ENCODE data around the gene GLRX. TPM values are rescaled to one million over a fixed set of nuclear protein-coding genes. Genes with fewer than 3 reads are reported as not detected.

GLRX gene
- total RNA-seq, 1 experiment from 2014 or later, result 8.3 TPM

DNA sequence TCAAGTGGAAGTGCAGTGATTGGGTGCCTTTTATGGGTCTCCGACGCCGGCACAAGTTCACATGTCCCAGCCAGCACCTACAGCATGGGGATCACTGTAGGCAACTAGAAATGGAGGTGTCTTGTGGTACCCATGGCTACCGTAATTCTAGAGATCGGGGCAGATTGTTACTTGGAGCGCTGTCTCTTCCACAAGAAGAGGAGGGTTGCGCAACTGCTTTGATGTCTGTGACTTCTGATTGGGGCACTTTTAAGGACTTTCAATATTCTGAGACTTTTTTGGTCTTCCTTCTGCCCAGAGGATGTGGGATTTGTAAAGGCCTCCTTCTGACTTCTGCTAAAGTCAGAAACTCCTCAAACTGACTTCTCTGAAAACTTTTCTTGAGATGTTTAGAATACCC, 41.9 kb downstream of the GLRX start:
- no peak for DNase-seq (ENCODE audit: low read depth)

DNA sequence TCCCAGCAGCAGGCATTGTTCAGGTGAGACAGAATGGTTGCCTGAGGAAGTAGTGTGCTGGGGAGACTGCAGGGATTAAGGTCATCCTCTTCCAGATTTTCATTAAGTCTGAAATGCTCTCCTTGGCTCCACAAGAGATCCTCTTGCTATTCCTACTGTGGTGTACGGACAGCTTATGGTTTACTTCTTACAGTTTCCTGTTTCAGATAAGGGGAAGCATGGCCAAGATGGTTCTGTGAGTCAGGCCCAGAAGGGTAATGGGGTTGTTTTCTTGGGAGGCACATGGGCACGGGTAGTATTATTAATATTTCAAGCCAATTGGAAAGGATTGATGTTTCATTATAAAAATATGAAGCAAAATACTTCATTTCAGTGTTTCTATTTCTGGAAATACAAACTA, 42.9 kb downstream of the GLRX start:
- peak; percentile 19 for DNase-seq (ENCODE audit: low read depth)

DNA sequence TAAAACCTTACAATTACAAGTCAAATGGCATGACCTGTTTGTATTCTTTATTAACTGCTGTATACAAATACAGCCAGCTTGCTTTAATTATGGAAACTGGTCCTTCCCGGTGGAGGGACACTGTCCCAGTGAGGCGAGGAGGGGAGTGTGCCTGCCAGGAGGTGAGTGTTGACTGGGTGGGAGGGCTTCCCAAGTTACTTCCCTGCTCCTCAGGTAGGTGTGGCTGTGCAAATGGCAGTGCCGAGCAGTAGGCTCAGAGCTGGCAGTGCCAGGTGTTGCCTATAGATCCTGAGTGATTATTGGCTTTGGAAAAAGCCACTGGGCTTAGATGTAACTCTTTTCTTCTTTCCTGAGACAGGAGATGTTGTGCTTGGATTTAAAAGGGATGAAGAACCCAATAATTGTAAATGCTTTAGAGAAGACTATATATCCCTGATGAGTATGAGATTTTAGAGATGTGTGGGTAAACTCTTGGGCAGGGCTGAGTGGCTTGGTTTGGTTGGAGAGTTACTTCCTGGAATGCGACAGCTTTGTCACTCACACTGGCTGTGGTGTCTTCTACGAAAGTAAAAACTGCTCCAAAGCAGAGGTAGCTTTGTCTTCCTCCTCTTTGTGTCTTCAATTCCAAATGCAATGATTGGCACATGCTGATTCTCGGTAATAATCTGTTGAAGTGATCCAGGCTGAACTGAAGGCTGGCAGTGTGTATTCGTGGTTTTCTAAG, 43.7 kb downstream of the GLRX start:
- no peak for DNase-seq (ENCODE audit: low read depth)

DNA sequence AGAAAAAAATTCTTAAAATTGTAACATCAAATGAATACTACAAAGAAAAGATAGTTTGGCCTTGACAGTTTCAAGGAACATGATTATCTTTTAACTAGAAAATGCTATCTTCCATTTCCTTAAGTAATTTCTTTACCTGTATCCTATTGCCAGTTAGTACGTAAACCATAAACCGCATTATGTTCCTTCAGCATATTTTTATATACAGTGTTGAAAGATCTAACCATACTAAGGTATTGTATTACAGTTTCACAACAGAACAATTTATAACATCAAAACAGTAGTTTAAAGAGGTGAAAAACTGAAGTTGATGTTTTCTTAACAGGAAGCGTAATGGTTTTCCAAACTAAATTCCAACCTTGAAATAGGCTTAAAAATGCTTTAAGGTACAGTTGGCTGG, 45.1 kb downstream of the GLRX start:
- no peak for DNase-seq (ENCODE audit: low read depth)

DNA sequence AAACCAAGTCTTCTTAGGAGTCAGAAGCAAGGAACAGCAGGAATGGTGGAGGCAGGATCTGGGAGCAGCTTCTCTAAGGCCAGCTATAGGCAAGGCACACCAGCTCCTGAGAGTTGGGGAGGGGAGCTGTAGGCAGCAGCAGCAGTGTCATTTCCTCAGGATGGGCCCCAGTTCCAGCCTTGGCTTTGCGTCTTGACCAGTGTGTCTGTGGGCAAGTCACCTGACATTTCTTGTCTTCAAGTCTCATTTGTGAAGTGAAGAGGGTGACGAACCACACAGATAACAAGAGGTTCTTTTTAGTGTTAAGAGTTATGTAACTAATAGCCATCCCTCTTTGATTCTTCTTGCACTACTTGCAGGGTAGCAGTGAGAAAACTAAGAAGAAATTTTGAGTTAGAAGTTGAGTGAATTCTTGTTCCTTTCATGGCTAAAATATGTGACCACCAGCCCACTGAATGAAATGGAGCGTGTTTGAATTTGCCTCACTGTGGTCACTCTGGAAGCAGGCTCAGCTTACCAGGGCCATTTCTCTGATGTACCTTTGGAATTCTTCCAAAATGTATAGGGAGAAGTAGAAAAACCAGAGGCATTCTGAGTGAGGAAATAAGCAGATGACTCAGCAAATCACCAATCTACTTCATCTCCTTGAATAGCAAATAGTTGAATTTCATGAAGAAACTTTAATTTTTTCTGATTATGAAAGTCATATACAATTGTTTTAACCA, 49.0 kb downstream of the GLRX start:
- DNase-seq (ENCODE audit: low read depth), result peak; percentile 75

DNA sequence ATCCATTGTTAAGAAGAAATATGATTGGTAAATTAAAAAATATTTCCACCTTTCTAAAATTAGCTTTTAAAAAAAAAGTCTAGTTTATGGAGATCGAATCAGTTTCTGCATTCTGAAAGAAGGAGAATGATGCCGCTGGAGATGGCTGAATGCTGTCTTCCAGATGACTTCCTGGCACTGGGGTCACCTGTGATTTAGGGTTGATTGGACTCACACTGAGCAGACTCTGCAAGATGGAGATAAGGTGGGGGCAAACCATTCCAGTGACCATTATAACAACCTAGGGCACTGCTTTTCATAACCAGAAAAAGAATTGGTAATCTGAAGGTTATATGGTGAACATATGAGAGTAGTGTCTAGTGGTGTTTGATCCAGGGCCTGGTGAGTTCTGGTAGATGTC, 50.6 kb downstream of the GLRX start:
- no peak for DNase-seq (ENCODE audit: low read depth)

DNA sequence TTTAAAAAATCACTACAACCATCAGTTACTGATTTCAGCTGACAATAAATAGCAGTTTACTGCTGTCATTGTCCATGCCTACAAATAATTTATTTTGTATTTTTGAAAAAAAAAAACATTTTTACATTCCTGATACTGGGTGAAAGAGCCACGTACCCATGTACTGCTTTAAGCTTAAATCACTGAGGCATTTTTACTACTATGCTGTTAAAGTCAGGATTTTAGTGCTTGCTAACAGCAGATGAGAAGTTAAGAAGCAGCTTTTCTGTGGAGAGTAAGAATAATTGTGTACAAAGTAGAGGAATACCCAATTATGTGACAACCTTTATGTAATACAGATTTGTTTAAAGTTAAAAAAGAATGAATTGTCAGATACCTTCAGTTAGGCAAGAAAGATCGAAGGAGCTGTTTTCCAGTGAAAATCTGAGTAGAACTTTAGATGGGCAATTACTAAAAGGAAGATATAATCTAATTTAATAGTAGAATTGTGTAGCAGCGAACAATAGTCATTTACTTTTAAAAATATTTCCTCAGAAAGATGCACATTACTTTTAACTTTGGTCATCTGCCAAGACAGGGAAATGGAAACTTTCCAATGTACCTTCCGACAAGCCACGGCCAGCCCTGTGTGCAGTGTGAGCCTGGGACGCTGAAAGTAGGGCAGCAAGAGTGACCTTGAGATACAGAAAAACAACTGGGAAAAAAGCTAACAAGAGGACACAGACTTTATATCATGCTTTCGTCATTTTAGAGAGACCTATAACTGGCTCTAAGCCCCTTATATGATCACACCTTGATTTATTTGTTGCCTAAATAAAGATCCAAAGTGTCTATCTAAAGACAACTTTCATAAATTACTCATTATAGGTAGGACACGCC, 51.5 kb downstream of the GLRX start:
- DNase-seq (ENCODE audit: low read depth), result no peak

DNA sequence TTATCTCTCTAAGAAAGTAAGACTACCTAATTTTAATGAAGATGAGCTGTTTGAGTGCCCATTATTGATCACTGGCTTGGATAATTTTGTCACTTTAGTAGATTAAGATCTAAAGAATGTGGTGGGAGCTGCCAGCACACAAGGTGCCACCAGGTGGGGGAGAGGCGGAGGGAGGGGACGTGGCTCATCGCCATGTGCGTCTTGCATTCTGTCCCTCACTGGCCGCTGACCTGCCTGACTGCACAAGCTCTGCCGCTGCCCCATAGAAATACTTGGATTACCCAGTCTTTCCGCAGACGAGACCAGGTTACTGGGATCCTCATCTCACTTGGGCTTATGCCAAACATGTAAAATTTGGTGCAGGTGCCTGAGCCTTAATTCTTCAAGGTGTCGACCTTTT, 53.8 kb downstream of the GLRX start:
- no peak for DNase-seq (ENCODE audit: low read depth)

DNA sequence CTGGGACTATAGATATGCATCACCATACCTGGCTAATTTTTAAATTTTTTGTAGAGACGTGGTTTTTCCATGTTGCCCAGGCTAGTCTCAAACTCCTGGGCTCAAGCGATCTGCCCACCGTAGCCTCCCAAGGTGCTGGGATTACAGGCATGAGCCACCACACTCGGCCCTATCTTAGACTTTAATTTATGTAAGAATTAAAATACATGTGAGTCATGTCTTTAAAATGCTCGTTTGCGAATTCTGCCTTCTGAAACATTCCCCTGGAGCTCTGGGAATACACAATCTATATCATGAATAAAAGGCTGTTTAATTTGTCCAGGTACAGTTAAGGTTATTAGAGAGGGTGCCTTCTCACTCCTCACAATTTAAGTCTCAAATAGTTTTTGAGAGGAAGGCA, 58.6 kb downstream of the GLRX start:
- DNase-seq (ENCODE audit: low read depth), result no peak

Other genes starting within 250 kb of the GLRX start
- gene GPR150, start 202.6 kb downstream of the GLRX start, total RNA-seq (2014; rRNA removed; shearing (Covaris generic)), result 0.29 TPM in 1 of 2 replicates, not detected in the other
- 2.3 and 6.8 TPM in 2 replicates for gene RFESD, start 175.9 kb downstream of the GLRX start, total RNA-seq (2014; rRNA removed; shearing (Covaris generic))
- gene SPATA9, start 139.7 kb downstream of the GLRX start, total RNA-seq (2014; rRNA removed; shearing (Covaris generic)), result 1.5 TPM in 1 of 2 replicates, not detected in the other
- 91.7 and 120 TPM in 2 replicates for gene RHOBTB3, start 91.4 kb downstream of the GLRX start, total RNA-seq (2014; rRNA removed; shearing (Covaris generic))
- 20.2 and 29.9 TPM in 2 replicates for gene ELL2, start 139.1 kb upstream of the GLRX start, total RNA-seq (2014; rRNA removed; shearing (Covaris generic))

Measured in Daoy (cell line).